Peyer's patch (tissue), 4 donors: Measurements from ENCODE around the gene LGALSL. TPM values are rescaled to one million over a fixed set of nuclear protein-coding genes. Genes with fewer than 3 reads are reported as not detected.

Experiments
- DNase-seq, 3 donors: peaks; one replicate each; pipeline ENCODE4 v3.0.0-alpha.2; 2017 to 2019
- H3K27ac ChIP-seq, 4 donors: fragments of 200-600 bp; sonication (generic); one replicate each; pipeline ENCODE4 v1.5.1; 2016 to 2019
- H3K27me3 ChIP-seq, 2 donors: fragments of 200-600 bp; sonication (generic); one replicate each; pipeline ENCODE4 v1.5.1; 2019
- H3K36me3 ChIP-seq, 3 donors: fragments of 200-600 bp; sonication (generic); one replicate each; pipeline ENCODE4 v1.5.1; 2016 to 2019
- H3K4me1 ChIP-seq, 4 donors: fragments of 200-600 bp; sonication (generic); one replicate each; pipeline ENCODE4 v1.5.1; 2016 to 2019
- H3K4me3 ChIP-seq, 4 donors: fragments of 200-600 bp; sonication (generic); 1 replicate in 3 of 4; 2 replicates in 1 of 4; pipeline ENCODE4 v1.5.1; 2016 to 2019; ENCODE audit warnings: mild to moderate bottlenecking in 1 of 4
- H3K9me3 ChIP-seq, 4 donors: fragments of 200-600 bp; sonication (generic); one replicate each; pipeline ENCODE4 v1.5.1; 2016 to 2019; ENCODE audit warnings: mild to moderate bottlenecking in 1 of 4
- CTCF ChIP-seq, 6 experiments: fragments of 450-650 bp in 4 of 6; fragments of 200-600 bp in 2 of 6; sonication (generic) in 1 of 6; IDR thresholded peaks; one replicate each; pipeline ENCODE4 v1.5.1; 2017 to 2019; ENCODE audit warnings: antibody characterized with exemption in 6 of 6, mild to moderate bottlenecking in 3 of 6, moderate library complexity in 1 of 6
- POLR2A ChIP-seq, 2 donors: fragments of 450-650 bp; IDR thresholded peaks; one replicate each; pipeline ENCODE4 v1.5.1; 2017; ENCODE audit warnings: antibody characterized with exemption in 2 of 2, mild to moderate bottlenecking in 2 of 2, moderate library complexity in 2 of 2
- total RNA-seq, 4 donors: library from RNA; depleted of rRNA; stranded (reverse); fragments of >200 nt; gene quantifications; one replicate each; pipeline ENCODE4 v1.1.0, GENCODE V29; 2016

Gene LGALSL
- total RNA-seq, 4 donors from 2014 or later, result 17.8 to 56.1 (median 31.5) TPM

DNA sequence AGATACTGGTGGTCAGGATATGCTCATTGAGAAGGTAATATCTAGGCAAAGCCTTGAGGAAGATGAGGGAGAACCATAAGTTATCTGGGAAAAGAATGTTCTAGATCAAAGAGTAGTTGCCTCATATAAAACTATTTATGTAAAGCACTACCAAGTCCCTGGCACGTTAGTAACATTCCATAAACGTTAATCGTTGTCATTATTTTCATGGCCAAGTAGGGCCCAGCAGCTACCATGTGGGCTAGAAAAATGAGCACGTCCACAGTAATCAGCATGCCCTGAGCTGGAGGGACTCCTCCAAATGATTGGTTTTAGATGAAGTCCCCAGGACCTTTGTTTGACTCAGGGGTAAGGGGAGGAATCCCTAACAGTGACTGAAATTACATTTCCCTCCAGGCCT lies 37.5 kb downstream of the LGALSL start:
- H3K27me3 ChIP-seq, result no peaks in the 10 kb centered on the region
- no peaks in the 10 kb centered on the region for H3K4me1 ChIP-seq
- no peak for DNase-seq
- H3K27ac ChIP-seq, result no peak overlapping the region
- H3K4me3 ChIP-seq, result no peak overlapping the region
- no peaks in the 10 kb centered on the region for H3K9me3 ChIP-seq
- TF ChIP-seq POLR2A (IDR thresholded peaks at IDR 0.05) (no peak), CTCF (IDR thresholded peaks at IDR 0.05) (no peak)
- H3K36me3 ChIP-seq, result no peaks in the 10 kb centered on the region

GRCh38 chr2:64492272-64492671 lies 38.3 kb downstream of the LGALSL start:
- DNase-seq, result no peak
- Histone ChIP-seq H3K9me3 (no peaks in the 10 kb centered on the region), H3K27me3 (no peaks in the 10 kb centered on the region), H3K4me1 (no peaks in the 10 kb centered on the region), H3K27ac (no peak overlapping the region), H3K36me3 (no peaks in the 10 kb centered on the region), H3K4me3 (no peak overlapping the region)
- TF ChIP-seq POLR2A (IDR thresholded peaks at IDR 0.05) (no peak), CTCF (IDR thresholded peaks at IDR 0.05) (no peak)

DNA sequence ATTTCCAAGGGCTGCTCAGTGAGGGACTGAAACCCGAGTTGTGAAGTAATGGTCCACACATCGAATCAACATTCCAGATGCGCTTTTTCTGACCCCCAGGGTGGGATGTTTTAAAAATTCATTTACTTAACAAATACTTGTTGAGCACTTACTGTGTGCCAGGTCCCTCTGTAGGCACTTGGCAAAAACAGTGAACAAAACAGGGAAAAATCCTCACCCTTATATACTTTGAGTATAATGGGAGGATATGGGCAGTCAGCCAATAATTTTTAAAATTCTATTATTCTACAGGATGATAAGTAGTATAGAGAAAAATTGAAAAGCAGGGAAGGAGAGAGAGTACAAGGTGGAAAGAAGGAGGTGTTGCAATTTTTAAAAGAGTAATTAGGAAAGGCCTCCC lies 38.9 kb downstream of the LGALSL start:
- no peaks in the 10 kb centered on the region for H3K9me3 ChIP-seq
- DNase-seq, result no peak
- H3K4me3 ChIP-seq, result no peak overlapping the region
- H3K27me3 ChIP-seq, result no peaks in the 10 kb centered on the region
- H3K27ac ChIP-seq, result no peak overlapping the region
- TF ChIP-seq POLR2A (IDR thresholded peaks at IDR 0.05) (no peak), CTCF (IDR thresholded peaks at IDR 0.05) (no peak)
- no peaks in the 10 kb centered on the region for H3K36me3 ChIP-seq
- no peaks in the 10 kb centered on the region for H3K4me1 ChIP-seq

GRCh38 chr2:64493788-64494187 lies 39.8 kb downstream of the LGALSL start:
- TF ChIP-seq CTCF (IDR thresholded peaks at IDR 0.05) (no peak), POLR2A (IDR thresholded peaks at IDR 0.05) (no peak)
- no peaks in the 10 kb centered on the region for H3K36me3 ChIP-seq
- no peaks in the 10 kb centered on the region for H3K27me3 ChIP-seq
- H3K4me1 ChIP-seq, result no peaks in the 10 kb centered on the region
- no peaks in the 10 kb centered on the region for H3K9me3 ChIP-seq
- no peak for DNase-seq
- H3K27ac ChIP-seq, result no peak overlapping the region
- no peak overlapping the region for H3K4me3 ChIP-seq

DNA sequence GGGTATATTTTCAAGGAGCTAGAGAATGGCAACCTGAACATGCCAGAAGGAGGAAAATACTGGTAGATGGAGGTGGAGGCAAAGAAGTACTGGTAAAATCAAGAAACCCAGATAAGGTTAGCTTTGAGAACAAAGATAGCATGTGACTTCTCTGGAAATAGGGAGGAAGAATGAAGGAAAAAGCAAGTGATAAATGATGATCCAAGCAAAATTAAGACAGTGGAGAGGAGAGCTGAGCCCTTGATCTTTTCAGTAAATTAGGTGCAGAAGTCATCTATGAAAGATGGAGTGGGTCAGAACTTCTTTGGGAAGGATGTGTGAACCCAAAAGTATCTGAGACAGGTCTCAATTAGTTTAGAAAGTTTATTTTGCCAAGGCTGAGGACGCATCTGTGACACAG lies 44.5 kb downstream of the LGALSL start:
- H3K4me1 ChIP-seq, result no peaks in the 10 kb centered on the region
- DNase-seq, result no peak
- no peaks in the 10 kb centered on the region for H3K36me3 ChIP-seq
- no peaks in the 10 kb centered on the region for H3K9me3 ChIP-seq
- no peak overlapping the region for H3K4me3 ChIP-seq
- TF ChIP-seq CTCF (IDR thresholded peaks at IDR 0.05), result no peak
- no peak for TF ChIP-seq POLR2A (IDR thresholded peaks at IDR 0.05)
- H3K27me3 ChIP-seq, result no peaks in the 10 kb centered on the region
- no peak overlapping the region for H3K27ac ChIP-seq

- Histone ChIP-seq H3K36me3 (no peaks in the 10 kb centered on the region), H3K4me3 (no peak overlapping the region), H3K27me3 (no peaks in the 10 kb centered on the region), H3K9me3 (no peaks in the 10 kb centered on the region), H3K27ac (no peak overlapping the region), H3K4me1 (no peaks in the 10 kb centered on the region)
- no peak for DNase-seq
- TF ChIP-seq POLR2A (IDR thresholded peaks at IDR 0.05), result no peak
- TF ChIP-seq CTCF (IDR thresholded peaks at IDR 0.05), result no peak
Observed at GRCh38 chr2:64500549-64500948, 46.6 kb downstream of the LGALSL start.
